Urinary bladder (tissue), 4 donors: ENCODE data around the gene MAGEA2B. TPM values are rescaled to one million over a fixed set of nuclear protein-coding genes. Genes with fewer than 3 reads are reported as not detected.
"Not testable (repeated sequence)": the region's sequence is repeated elsewhere in the genome, so short reads cannot be mapped to it uniquely, and the experiment has no call there.

Experiments
- DNase-seq: peaks from one replicate; pipeline ENCODE4 v3.0.0-alpha.2; 2015; ENCODE audit errors: extremely low spot score
- H3K27ac ChIP-seq: one replicate; pipeline ENCODE4 v1.5.1; 2013; ENCODE audit warnings: low read depth, mild to moderate bottlenecking, moderate library complexity
- H3K36me3 ChIP-seq: one replicate; pipeline ENCODE4 v1.6.1; 2013; ENCODE audit warnings: mild to moderate bottlenecking, moderate library complexity; ENCODE audit not compliant: insufficient read depth
- H3K4me1 ChIP-seq: one replicate; pipeline ENCODE4 v1.6.1; 2013; ENCODE audit warnings: mild to moderate bottlenecking, moderate library complexity; ENCODE audit not compliant: insufficient read depth
- H3K4me3 ChIP-seq: one replicate; pipeline ENCODE4 v1.5.1; 2013; ENCODE audit warnings: low read depth, low read length
- WGBS: extraction: QIAGEN DNeasy Blood & Tissue Kit; methylation state at CpG from one replicate; pipeline ENCODE4 v1.1.7; 2013; 5-methylcytosine and 5-hydroxymethylcytosine counted together
- polyA plus RNA-seq: library from polyadenylated mRNA; stranded (reverse); fragments of 200-250 nt; gene quantifications from one replicate; pipeline ENCODE4 v1.2.3, GENCODE V29; 2013
- total RNA-seq: library from RNA; depleted of rRNA; stranded (reverse); fragments of >200 nt; gene quantifications from one replicate; pipeline ENCODE4 v1.2.3, GENCODE V29; 2014
- donor health status: healthy with polysubstance abuse.
- donor health status: healthy.

Gene MAGEA2B, protein sequence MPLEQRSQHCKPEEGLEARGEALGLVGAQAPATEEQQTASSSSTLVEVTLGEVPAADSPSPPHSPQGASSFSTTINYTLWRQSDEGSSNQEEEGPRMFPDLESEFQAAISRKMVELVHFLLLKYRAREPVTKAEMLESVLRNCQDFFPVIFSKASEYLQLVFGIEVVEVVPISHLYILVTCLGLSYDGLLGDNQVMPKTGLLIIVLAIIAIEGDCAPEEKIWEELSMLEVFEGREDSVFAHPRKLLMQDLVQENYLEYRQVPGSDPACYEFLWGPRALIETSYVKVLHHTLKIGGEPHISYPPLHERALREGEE
- total RNA-seq (not detected), polyA plus RNA-seq (not detected)

DNA sequence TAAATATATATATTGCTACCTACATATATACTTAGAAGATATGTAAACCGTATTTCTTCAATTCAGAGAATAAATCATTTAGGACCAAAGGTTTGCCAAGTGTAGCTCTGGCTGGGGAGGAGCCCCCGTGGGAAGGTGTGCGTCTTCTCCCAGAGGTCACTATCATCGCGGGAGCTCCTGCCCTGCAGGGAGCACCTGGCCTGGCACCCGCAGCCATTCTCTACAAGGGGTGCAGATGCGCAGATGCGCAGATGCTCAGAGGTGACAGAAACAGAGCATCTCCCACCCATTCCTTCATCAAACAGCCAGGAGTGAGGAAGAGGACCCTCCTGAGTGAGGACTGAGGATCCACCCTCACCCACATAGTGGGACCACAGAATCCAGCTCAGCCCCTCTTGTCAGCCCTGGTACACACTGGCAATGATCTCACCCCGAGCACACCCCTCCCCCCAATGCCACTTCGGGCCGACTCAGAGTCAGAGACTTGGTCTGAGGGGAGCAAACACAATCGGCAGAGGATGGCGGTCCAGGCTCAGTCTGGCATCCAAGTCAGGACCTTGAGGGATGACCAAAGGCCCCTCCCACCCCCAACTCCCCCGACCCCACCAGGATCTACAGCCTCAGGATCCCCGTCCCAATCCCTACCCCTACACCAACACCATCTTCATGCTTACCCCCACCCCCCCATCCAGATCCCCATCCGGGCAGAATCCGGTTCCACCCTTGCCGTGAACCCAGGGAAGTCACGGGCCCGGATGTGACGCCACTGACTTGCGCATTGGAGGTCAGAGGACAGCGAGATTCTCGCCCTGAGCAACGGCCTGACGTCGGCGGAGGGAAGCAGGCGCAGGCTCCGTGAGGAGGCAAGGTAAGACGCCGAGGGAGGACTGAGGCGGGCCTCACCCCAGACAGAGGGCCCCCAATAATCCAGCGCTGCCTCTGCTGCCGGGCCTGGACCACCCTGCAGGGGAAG, at the start of gene MAGEA2B:
MAGEA2B (plus strand) TSS at position 814 of the 973 bp plus-strand sequence. CDS start 2,479 bp downstream, outside the sequence.
- not testable (repeated sequence) for H3K4me3 ChIP-seq, H3K36me3 ChIP-seq, H3K4me1 ChIP-seq, DNase-seq, H3K27ac ChIP-seq
- no CpG with 5 or more reads among the region's 35 CpGs for WGBS

DNA sequence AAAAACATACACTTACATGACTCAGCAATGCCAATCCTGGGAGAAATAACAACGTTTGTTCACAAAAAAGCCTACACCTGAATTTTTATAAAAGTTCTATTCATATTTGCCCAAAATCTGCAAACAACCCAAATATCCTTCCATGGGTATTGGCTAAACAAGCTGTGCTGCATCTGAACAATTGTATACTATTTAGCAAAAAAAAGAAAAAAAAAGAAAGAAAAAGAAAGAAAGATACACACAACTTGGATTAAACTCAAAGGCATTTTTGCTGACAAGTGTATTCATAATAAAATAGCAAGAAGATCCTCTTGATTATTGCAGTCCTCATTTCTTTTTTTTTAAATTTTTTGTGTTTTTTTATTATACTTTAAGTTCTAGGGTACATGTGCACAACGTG, 40.3 kb upstream of the MAGEA2B start:
- Histone ChIP-seq H3K36me3 (no peaks in the 10 kb centered on the region), H3K27ac (no peak overlapping the region), H3K4me1 (no peaks in the 10 kb centered on the region), H3K4me3 (no peak overlapping the region)
- WGBS: 80% methylated on average over 2 of the region's 2 CpGs
- DNase-seq: no peak

DNA sequence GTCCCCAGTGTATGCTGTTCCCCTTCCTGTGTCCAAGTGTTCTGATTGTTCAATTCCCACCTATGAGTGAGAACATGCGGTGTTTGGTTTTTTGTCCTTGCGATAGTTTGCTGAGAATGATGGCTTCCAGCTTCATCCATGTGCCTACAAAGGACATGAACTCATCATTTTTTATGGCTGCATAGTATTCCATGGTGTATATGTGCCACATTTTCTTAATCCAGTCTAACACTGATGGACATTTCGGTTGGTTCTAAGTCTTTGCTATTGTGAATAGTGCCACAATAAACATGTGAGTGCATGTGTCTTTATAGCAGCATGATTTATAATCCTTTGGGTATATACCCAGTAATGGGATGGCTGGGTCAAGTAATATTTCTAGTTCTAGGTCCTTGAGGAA, 39.8 kb upstream of the MAGEA2B start:
- H3K4me3 ChIP-seq, H3K36me3 ChIP-seq, H3K4me1 ChIP-seq, DNase-seq, H3K27ac ChIP-seq: not testable (repeated sequence)
- WGBS: 89% methylated on average over 3 of the region's 3 CpGs

DNA sequence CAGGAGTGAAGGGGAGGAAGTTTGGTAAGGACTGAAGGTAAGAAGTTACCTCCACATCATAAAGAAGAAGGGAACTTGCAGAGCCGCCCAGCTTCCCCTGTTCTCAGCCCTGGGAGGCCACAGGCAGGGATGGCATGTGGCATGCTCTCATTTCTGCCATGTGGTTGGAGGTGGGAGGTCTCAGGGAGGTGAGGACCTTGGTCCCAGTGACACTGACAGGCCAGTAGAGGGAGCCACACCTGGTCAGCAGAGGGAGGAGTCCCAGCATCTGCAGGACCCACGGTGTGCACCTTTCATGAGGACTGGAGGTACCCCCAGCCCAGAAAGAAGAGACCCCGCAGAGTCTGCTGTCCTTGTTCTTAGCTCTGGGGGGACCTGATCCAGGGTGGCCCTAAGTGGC, 33.4 kb upstream of the MAGEA2B start:
- H3K4me3 ChIP-seq, H3K27ac ChIP-seq, H3K36me3 ChIP-seq, H3K4me1 ChIP-seq, DNase-seq: not testable (repeated sequence)
- WGBS: no CpG with 5 or more reads among the region's 3 CpGs

DNA sequence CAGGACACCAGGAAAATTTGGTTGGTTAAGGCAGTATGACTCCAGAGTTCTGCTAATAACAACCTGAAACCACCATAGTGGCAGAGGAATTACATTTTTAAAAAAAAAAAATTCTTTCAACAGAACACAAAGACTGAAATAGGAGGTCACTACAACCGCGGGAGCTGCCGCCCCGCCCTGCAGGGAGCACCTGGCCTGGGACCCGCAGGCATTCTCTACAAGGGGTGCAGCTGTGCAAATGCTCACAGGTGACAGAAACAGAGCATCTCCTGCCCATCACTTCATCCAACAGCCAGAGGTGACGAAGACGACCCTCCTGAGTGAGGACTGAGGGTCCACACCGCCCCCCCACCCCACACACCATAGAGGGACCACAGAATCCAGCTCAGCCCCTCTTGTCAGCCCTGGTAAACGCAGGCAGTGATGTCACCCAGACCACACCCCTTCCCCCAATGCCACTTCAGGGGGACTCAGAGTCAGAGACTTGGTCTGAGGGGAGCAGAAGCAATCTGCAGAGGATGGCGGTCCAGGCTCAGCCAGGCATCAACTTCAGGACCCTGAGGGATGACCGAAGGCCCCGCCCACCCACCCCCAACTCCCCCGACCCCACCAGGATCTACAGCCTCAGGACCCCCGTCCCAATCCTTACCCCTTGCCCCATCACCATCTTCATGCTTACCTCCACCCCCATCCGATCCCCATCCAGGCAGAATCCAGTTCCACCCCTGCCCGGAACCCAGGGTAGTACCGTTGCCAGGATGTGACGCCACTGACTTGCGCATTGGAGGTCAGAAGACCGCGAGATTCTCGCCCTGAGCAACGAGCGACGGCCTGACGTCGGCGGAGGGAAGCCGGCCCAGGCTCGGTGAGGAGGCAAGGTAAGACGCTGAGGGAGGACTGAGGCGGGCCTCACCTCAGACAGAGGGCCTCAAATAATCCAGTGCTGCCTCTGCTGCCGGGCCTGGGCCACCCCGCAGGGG, 16.2 kb upstream of the MAGEA2B start, which contains the start of gene MAGEA3:
MAGEA3 (plus strand) TSS at position 843 of the 980 bp plus-strand sequence. CDS start 2,039 bp downstream, outside the sequence.
- DNase-seq, H3K27ac ChIP-seq, H3K4me3 ChIP-seq, H3K4me1 ChIP-seq, H3K36me3 ChIP-seq: not testable (repeated sequence)
- 86% methylated on average over 5 of the region's 34 CpGs for WGBS

DNA sequence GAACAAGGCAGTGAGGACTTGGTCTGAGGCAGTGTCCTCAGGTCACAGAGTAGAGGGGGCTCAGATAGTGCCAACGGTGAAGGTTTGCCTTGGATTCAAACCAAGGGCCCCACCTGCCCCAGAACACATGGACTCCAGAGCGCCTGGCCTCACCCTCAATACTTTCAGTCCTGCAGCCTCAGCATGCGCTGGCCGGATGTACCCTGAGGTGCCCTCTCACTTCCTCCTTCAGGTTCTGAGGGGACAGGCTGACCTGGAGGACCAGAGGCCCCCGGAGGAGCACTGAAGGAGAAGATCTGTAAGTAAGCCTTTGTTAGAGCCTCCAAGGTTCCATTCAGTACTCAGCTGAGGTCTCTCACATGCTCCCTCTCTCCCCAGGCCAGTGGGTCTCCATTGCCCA, 14.0 kb upstream of the MAGEA2B start:
- H3K4me1 ChIP-seq, H3K4me3 ChIP-seq, DNase-seq, H3K36me3 ChIP-seq, H3K27ac ChIP-seq: not testable (repeated sequence)
- WGBS: over 99% methylated on average over 4 of the region's 5 CpGs

DNA sequence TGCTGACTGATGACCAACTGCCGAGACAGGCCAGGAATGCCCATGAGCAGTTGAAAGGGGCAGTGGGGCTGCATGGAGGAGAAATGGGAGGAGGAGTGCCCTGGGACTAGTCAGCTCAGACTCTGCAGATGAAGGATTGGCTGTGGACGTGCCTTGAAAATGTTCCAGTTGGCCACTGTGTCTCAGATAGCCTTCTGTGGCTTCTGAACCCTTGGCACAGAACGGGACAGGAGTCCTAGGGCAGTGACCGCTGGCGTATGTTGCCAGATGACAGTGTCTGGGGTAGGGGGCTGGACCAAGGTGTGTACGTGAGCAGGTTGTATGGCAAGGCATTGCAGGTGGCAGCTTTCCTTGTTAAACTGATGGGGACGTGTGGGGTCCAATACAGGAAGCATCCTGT, 7.9 kb upstream of the MAGEA2B start:
- H3K4me3 ChIP-seq, DNase-seq, H3K4me1 ChIP-seq, H3K36me3 ChIP-seq, H3K27ac ChIP-seq: not testable (repeated sequence)
- WGBS: 79% methylated on average over 2 of the region's 7 CpGs

DNA sequence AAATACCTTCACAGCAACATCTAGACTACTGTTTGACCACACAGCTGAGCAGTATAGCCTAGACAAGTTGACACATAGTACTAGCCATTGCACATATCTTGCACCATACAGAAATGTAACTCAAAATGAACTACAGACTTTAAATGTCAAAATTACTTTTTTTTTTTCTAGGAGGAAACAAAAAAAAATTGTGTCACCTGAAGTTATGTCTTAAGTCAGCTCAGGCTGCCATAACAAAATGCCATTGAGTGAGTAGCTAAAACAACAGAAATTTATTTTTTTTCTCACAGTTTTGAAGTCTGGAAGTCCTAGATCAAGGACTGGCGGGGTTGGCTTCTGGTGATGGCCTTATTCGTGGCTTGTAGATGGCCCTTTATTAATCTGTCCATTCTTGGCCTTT, 5.3 kb upstream of the MAGEA2B start, which contains the start of gene CSAG2:
CSAG2 (minus strand) TSS at position 101 of the 400 bp plus-strand sequence. CDS start 161 bp downstream, outside the sequence.
- not testable (repeated sequence) for DNase-seq, H3K4me1 ChIP-seq, H3K4me3 ChIP-seq, H3K27ac ChIP-seq, H3K36me3 ChIP-seq
- no CpG with 5 or more reads among the region's 2 CpGs for WGBS

DNA sequence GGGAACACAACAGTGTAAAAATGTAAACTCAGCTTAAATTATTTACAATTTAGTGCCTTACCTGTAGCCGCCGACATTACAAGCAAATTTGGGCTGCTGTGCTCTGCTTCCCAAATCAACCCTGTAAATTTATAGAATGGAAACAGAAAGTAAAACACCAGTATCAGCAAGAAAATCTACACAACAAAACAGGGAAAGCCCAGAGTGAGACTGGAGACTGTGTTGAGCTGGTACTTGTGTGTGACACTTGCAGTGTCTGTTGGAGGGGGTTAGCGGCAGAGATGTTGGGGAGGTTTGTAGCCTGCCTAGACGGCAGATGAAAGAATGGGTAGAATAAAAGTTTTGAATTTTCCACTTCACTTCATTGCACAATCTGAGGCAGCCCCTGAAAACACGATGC, 1.2 kb upstream of the MAGEA2B start:
- not testable (repeated sequence) for H3K4me1 ChIP-seq, H3K27ac ChIP-seq, DNase-seq, H3K36me3 ChIP-seq, H3K4me3 ChIP-seq
- WGBS: no CpG with 5 or more reads among the region's 5 CpGs

DNA sequence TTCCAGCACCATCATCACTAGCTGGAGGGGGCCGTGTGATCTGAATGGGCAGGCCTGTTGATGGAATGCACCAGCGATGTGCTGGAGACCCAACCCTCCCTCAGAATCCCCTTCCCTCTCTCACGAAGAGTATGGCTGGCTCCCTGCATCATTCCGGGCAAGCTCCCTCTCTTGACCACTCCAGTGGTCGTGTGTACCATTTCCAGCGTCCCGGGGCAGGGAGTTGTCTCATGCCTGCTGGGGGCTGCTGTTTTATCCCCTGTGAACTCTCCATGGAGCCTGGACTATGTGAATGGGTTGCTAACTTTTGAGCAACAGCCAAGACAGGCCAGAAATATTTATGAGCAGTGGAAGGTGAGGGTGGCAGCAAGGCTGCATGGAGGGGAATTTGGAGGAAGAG, 11.0 kb downstream of the MAGEA2B start:
- H3K4me1 ChIP-seq: no peaks in the 10 kb centered on the region
- no peak overlapping the region for H3K4me3 ChIP-seq
- DNase-seq: no peak
- WGBS: 71% methylated on average over 7 of the region's 7 CpGs
- no peak overlapping the region for H3K27ac ChIP-seq
- H3K36me3 ChIP-seq: no peaks in the 10 kb centered on the region

DNA sequence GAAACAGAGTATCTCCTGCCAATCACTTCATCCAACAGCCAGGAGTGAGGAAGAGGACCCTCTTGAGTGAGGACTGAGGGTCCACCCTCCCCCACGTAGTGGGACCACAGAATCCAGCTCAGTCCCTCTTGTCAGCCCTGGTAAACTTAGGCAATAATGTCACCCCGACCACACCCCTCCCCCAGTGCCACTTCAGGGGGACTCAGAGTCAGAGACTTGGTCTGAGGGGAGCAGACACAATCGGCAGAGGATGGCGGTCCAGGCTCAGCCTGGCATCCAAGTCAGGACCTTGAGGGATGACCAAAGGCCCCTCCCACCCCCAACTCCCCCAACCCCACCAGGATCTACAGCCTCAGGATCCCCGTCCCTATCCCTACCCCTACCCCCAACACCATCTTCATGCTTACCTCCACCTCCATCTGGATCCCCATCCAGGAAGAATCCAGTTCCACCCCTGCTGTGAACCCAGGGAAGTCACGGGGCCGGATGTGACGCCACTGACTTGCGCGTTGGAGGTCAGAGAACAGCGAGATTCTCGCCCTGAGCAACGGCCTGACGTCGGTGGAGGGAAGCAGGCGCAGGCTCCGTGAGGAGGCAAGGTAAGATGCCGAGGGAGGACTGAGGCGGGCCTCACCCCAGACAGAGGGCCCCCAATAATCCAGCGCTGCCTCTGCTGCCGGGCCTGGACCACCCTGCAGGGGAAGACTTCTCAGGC, 19.0 kb downstream of the MAGEA2B start, which contains the start of the genes CSAG1 and MAGEA12:
CSAG1 (minus strand) TSS at position 461 of the 715 bp plus-strand sequence. CDS start 1,261 bp downstream, outside the sequence.
MAGEA12 (plus strand) TSS at position 497 of the 715 bp plus-strand sequence. CDS start 2,405 bp downstream, outside the sequence.
- Histone ChIP-seq H3K4me1 (no peaks in the 10 kb centered on the region), H3K4me3 (no peak within 1 kb of the TSS), H3K27ac (no peak within 1 kb of the TSS), H3K36me3 (no peaks in the 10 kb centered on the region)
- no peak for DNase-seq
- 91% methylated on average over 19 of the region's 21 CpGs for WGBS

DNA sequence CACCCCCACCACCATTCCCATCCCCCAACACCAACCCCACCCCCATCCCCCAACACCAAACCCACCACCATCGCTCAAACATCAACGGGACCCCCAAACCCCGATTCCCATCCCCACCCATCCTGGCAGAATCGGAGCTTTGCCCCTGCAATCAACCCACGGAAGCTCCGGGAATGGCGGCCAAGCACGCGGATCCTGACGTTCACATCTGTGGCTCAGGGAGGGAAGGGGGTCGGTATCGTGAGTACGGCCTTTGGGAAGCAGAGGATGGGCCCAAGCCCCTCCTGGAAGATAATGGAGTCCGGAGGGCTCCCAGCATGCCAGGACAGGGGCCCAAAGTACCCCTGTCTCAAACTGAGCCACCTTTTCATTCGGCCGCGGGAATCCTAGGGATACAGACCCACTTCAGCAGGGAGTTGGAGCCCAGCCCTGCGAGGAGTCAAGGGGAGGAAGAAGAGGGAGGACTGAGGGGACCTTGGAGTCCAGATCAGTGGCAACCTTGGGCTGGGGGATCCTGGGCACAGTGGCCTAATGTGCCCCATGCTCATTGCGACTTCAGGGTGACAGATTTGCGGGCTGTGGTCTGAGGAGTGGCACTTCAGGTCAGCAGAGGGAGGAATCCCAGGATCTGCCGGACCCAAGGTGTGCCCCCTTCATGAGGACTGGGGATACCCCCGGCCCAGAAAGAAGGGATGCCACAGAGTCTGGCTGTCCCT, 19.9 kb downstream of the MAGEA2B start:
- H3K4me3 ChIP-seq, H3K36me3 ChIP-seq, H3K4me1 ChIP-seq, H3K27ac ChIP-seq, DNase-seq: not testable (repeated sequence)
- 93% methylated on average over 20 of the region's 22 CpGs for WGBS
